HepG2 (cell line): ENCODE measurements around the gene CABLES2. TPM values are rescaled to one million over a fixed set of nuclear protein-coding genes. Genes with fewer than 3 reads are reported as not detected.

Experiments used
- BCL3 ChIP-seq: sonication (generic); formaldehyde crosslinking; IDR thresholded peaks from 2 replicates; pipeline ENCODE4 v1.5.1; 2020; ENCODE audit warnings: mild to moderate bottlenecking, missing genetic modification reagents, moderate library complexity
- HMGA1 ChIP-seq: sonication (generic); formaldehyde crosslinking; conservative IDR thresholded peaks from 2 replicates; pipeline ENCODE4 v1.4.0; 2020; ENCODE audit warnings: missing genetic modification reagents
- HNRNPLL ChIP-seq: fragments of 200-400 bp; formaldehyde crosslinking; IDR thresholded peaks from 2 replicates; pipeline ENCODE4 v1.6.1; 2017; ENCODE audit warnings: mild to moderate bottlenecking, low read depth, low read length; ENCODE audit not compliant: poor library complexity, severe bottlenecking
- MAZ ChIP-seq, 2 experiments: sonication (generic) in 1 of 2; formaldehyde crosslinking in 1 of 2; IDR thresholded peaks; 2 replicates each; pipeline versions ENCODE4 v1.5.0 to v1.6.1; 2012 to 2020; ENCODE audit warnings: low read depth in 2 of 2, mild to moderate bottlenecking in 2 of 2, borderline replicate concordance in 1 of 2, improper control_type of control experiment in 1 of 2, low read length in 1 of 2, missing genetic modification reagents in 1 of 2, moderate library complexity in 1 of 2
- RBFOX2 ChIP-seq: fragments of 200-400 bp; formaldehyde crosslinking; IDR thresholded peaks from 2 replicates; pipeline ENCODE4 v1.6.1; 2017; ENCODE audit warnings: low read depth, mild to moderate bottlenecking, low read length
- SALL2 ChIP-seq: sonication (generic); formaldehyde crosslinking; IDR thresholded peaks from 2 replicates; pipeline ENCODE4 v1.8.1; 2023; ENCODE audit warnings: mild to moderate bottlenecking, missing genetic modification reagents, inconsistent platforms
- ZNF3 ChIP-seq: IDR thresholded peaks from 2 replicates; pipeline ENCODE4 v1.7.0; 2017; ENCODE audit warnings: inconsistent platforms
- polyA plus RNA-seq, 8 experiments: library from polyadenylated mRNA; depleted of rRNA in 3 of 8; stranded (reverse) in 7 of 8; unstranded in 1 of 8; fragments of >200 nt; fragmentation: Illumina TruSeq in 4 of 8; extraction: Trizol in 4 of 8; gene quantifications; 2 replicates each; pipeline versions ENCODE4 v1.2.1 to v1.2.3, GENCODE V29; 2011 to 2016; ENCODE audit warnings: low read depth in 4 of 8, missing spikeins in 1 of 8, mixed read lengths in 1 of 8; ENCODE audit not compliant: insufficient read depth in 1 of 8
- total RNA-seq, 5 experiments: library from RNA; depleted of rRNA; stranded (reverse); fragments of >200 nt; fragmentation: Illumina TruSeq; extraction: Trizol; gene quantifications; 2 replicates each; pipeline ENCODE4 v1.2.3, GENCODE V29; 2016; ENCODE audit warnings: low read depth in 1 of 5
- TF ChIP-seq, protein P1 (sequence below): sonication (generic); formaldehyde crosslinking; IDR thresholded peaks from 2 replicates; pipeline ENCODE4 v1.5.0; 2020; ENCODE audit warnings: mild to moderate bottlenecking, missing genetic modification reagents

The CABLES2 gene
- total and polyA plus RNA-seq, 2 of the 13 experiments (the other 11 are each of a cell fraction or from before 2014, with no cell fraction given) = 5.2 to 9.7 TPM

GRCh38 chr20:62363920-62364851, 42.9 kb downstream of the CABLES2 start (continued):
- TF ChIP-seq MAZ (IDR thresholded peaks at IDR 0.05; ENCODE audit: borderline replicate concordance, low read depth, low read length) (no peak), MAZ (CRISPR knock-in tag; IDR thresholded peaks at IDR 0.05; ENCODE audit: low read depth) (peak; percentile 41; the same call in 1 of the 2 replicates), SALL2 (CRISPR knock-in tag) (0 out of 2 replicates have a peak, but pooled peaks have one; percentile 29), RBFOX2 (peak; percentile 61; the same call in 1 of the 2 replicates), BCL3 (CRISPR knock-in tag) (peak; percentile 32; the same call in 1 of the 2 replicates), ZNF3 (no peak), HMGA1 (CRISPR knock-in tag) (no peak), HNRNPLL (peak; percentile 21)
- TF ChIP-seq, protein P1, sequence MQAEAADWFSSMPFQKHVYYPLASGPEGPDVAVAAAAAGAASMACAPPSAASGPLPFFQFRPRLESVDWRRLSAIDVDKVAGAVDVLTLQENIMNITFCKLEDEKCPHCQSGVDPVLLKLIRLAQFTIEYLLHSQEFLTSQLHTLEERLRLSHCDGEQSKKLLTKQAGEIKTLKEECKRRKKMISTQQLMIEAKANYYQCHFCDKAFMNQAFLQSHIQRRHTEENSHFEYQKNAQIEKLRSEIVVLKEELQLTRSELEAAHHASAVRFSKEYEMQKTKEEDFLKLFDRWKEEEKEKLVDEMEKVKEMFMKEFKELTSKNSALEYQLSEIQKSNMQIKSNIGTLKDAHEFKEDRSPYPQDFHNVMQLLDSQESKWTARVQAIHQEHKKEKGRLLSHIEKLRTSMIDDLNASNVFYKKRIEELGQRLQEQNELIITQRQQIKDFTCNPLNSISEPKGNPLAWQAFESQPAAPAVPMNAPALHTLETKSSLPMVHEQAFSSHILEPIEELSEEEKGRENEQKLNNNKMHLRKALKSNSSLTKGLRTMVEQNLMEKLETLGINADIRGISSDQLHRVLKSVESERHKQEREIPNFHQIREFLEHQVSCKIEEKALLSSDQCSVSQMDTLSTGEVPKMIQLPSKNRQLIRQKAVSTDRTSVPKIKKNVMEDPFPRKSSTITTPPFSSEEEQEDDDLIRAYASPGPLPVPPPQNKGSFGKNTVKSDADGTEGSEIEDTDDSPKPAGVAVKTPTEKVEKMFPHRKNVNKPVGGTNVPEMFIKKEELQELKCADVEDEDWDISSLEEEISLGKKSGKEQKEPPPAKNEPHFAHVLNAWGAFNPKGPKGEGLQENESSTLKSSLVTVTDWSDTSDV (CRISPR knock-in tag) = peak; percentile 65; the same call in 1 of the 2 replicates
